WTC11 (cell line): ENCODE data around the gene ANKRD39.

Source experiments
- ATF1 ChIP-seq: sonication (generic); formaldehyde crosslinking; IDR thresholded peaks from 2 replicates; pipeline ENCODE4 v1.8.1; 2023; ENCODE audit warnings: mild to moderate bottlenecking, moderate library complexity, missing genetic modification reagents
- TF ChIP-seq, protein P1 (sequence below): sonication (generic); formaldehyde crosslinking; IDR thresholded peaks from 2 replicates; pipeline ENCODE4 v1.8.1; 2023; ENCODE audit warnings: mild to moderate bottlenecking, missing genetic modification reagents, moderate library complexity
- TF ChIP-seq, protein P2 (sequence below): fragments of 200-600 bp; IDR thresholded peaks from 2 replicates; pipeline ENCODE4 v1.8.0; 2022; ENCODE audit warnings: antibody characterized with exemption

DNA sequence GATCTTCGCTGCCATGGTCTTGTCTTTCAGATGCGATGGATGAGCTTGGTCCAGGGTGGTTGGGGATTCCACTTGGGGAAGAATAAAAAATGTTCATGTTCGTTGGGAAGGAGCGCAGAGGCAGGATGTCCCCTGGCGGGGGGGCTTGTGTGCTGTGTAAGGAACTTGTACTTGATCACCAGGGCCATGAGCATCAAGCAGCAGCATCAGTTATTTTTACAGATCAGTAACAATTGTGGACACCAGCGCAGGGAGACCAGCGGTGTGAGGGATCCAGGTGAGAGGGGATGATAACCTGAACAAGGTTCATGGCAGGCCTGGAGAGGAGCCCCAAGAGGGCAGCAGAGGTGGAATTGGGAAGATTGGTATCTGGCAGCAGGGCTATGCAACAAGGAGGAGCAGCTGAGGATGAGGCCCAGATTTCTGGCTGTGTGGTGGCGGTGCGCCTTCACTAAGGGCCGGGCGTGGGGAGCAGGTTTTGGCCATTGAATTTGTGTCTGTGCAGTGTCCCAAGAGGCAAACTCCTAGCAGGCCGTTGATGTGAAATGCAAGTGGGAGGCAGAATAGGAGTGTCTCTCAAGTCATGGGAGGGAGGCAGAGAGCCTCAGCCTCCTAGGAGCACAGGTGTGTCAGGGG, 37.8 kb downstream of the ANKRD39 start:
- TF ChIP-seq, protein P1, sequence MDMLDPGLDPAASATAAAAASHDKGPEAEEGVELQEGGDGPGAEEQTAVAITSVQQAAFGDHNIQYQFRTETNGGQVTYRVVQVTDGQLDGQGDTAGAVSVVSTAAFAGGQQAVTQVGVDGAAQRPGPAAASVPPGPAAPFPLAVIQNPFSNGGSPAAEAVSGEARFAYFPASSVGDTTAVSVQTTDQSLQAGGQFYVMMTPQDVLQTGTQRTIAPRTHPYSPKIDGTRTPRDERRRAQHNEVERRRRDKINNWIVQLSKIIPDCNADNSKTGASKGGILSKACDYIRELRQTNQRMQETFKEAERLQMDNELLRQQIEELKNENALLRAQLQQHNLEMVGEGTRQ (CRISPR knock-in tag) = no peak
- TF ChIP-seq, protein P2, sequence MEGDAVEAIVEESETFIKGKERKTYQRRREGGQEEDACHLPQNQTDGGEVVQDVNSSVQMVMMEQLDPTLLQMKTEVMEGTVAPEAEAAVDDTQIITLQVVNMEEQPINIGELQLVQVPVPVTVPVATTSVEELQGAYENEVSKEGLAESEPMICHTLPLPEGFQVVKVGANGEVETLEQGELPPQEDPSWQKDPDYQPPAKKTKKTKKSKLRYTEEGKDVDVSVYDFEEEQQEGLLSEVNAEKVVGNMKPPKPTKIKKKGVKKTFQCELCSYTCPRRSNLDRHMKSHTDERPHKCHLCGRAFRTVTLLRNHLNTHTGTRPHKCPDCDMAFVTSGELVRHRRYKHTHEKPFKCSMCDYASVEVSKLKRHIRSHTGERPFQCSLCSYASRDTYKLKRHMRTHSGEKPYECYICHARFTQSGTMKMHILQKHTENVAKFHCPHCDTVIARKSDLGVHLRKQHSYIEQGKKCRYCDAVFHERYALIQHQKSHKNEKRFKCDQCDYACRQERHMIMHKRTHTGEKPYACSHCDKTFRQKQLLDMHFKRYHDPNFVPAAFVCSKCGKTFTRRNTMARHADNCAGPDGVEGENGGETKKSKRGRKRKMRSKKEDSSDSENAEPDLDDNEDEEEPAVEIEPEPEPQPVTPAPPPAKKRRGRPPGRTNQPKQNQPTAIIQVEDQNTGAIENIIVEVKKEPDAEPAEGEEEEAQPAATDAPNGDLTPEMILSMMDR = no peak
- no peak for TF ChIP-seq ATF1 (CRISPR knock-in tag)
